Measurements from ENCODE around the gene LCE1B. TPM values are rescaled to one million over a fixed set of nuclear protein-coding genes. Genes with fewer than 3 reads are reported as not detected.

LCE1B gene
- total and polyA plus RNA-seq, 10 of the 15 experiments (the other 5 are each of a cell fraction or from before 2014, with no cell fraction given) = 0.13 to 3.3 (median 0.60) TPM; not detected in 2

GRCh38 chr1:152795686-152796085 is 16.1 kb upstream of the LCE1B start:
- RAD21 ChIA-PET (ENCODE audit: unreplicated experiment) = no interaction called here
- Histone ChIP-seq H3K36me3 (ENCODE audit: control insufficient read depth in 2 of 2, insufficient read depth in 2 of 2, low read length in 1 of 2) (no peaks in the 10 kb centered on the region), H3K79me2 (ENCODE audit: control insufficient read depth, insufficient read depth, low read length) (no peaks in the 10 kb centered on the region), H3K27ac (ENCODE audit: control insufficient read depth, insufficient read depth) (no peak overlapping the region), H3K4me2 (ENCODE audit: control insufficient read depth, insufficient read depth) (no peak overlapping the region), H3K4me1 (ENCODE audit: control insufficient read depth, insufficient read depth, low read length) (no peaks in the 10 kb centered on the region), H3K9ac (ENCODE audit: control insufficient read depth, insufficient read depth, low read length) (no peak overlapping the region), H3K4me3 (no peak overlapping the region), H2AFZ (ENCODE audit: control insufficient read depth, low read depth, low read length) (no peak overlapping the region), H3K9me3 (replicated peaks; ENCODE audit: control insufficient read depth, insufficient read depth, low read length) (no peaks in the 10 kb centered on the region), H3K27me3 (replicated peaks in 1 of 2; ENCODE audit: control insufficient read depth in 2 of 2, insufficient read depth in 2 of 2, low read length in 1 of 2) (no peaks in the 10 kb centered on the region), H4K20me1 (ENCODE audit: control insufficient read depth, insufficient read depth) (no peaks in the 10 kb centered on the region)
- no TSS peak for BruUV-seq (replicated peaks)
- FAIRE-seq (no peak), DNase-seq (ENCODE audit: low read depth, low spot score) (no peak), ATAC-seq (no peak)
- no CpG with 5 or more reads among the region's 4 CpGs for WGBS (ENCODE audit: insufficient coverage, insufficient replicate concordance, low lambda C conversion rate, missing lambda C conversion rate)
- POLR2A ChIA-PET = no interaction called here
- SMC1A ChIA-PET (ENCODE audit: uncharacterized antibody, unreplicated experiment) = no interaction called here
- intact Hi-C loops (cut with micrococcal nuclease; ENCODE audit: unreplicated experiment) (no loop called here), in situ Hi-C loops (cut with MboI) (no loop called here)
- CTCF ChIA-PET = no interaction called here
- TF ChIP-seq NFXL1 (IDR thresholded peaks at IDR 0.05; ENCODE audit: borderline replicate concordance) = no peak
- no peak for TF ChIP-seq TCF7 (IDR thresholded peaks at IDR 0.05; ENCODE audit: borderline replicate concordance)
- no peak for TF ChIP-seq IKZF2 (IDR thresholded peaks at IDR 0.05)
- no peak for TF ChIP-seq BMI1 (IDR thresholded peaks at IDR 0.05; ENCODE audit: borderline replicate concordance)
- no peak for TF ChIP-seq YBX1 (IDR thresholded peaks at IDR 0.05)
- no peak for TF ChIP-seq POLR2AphosphoS5 (IDR thresholded peaks at IDR 0.05; ENCODE audit: low read length)
- no peak for TF ChIP-seq EGR1 (IDR thresholded peaks at IDR 0.05; ENCODE audit: borderline replicate concordance in 1 of 2, low read depth in 2 of 2, low read length in 2 of 2)
- TF ChIP-seq SMC3 (IDR thresholded peaks at IDR 0.05; ENCODE audit: borderline replicate concordance, low read length) = no peak
- TF ChIP-seq WRNIP1 (IDR thresholded peaks at IDR 0.05; ENCODE audit: borderline replicate concordance, low read depth, low read length) = no peak
- no peak for TF ChIP-seq SIN3A (IDR thresholded peaks at IDR 0.05; ENCODE audit: low read depth, low read length)

- intact Hi-C loops (cut with micrococcal nuclease; ENCODE audit: unreplicated experiment) (no loop called here), in situ Hi-C loops (cut with MboI) (no loop called here)
- no peak within 1 kb of the TSS for H3K4me3 ChIP-seq
- H3K36me3 ChIP-seq (ENCODE audit: control insufficient read depth in 2 of 2, insufficient read depth in 2 of 2, low read length in 1 of 2) = no peaks in the 10 kb centered on the region
- H2AFZ ChIP-seq (ENCODE audit: control insufficient read depth, low read depth, low read length) = no peak within 1 kb of the TSS
- no TSS peak for BruUV-seq (replicated peaks)
- RAD21 ChIA-PET (ENCODE audit: unreplicated experiment) = no interaction called here
- H3K9me3 ChIP-seq (replicated peaks; ENCODE audit: control insufficient read depth, insufficient read depth, low read length) = no peaks in the 10 kb centered on the region
- H4K20me1 ChIP-seq (ENCODE audit: control insufficient read depth, insufficient read depth) = no peaks in the 10 kb centered on the region
- H3K4me1 ChIP-seq (ENCODE audit: control insufficient read depth, insufficient read depth, low read length) = no peaks in the 10 kb centered on the region
- POLR2A ChIA-PET = no interaction called here
- no peak within 1 kb of the TSS for H3K9ac ChIP-seq (ENCODE audit: control insufficient read depth, insufficient read depth, low read length)
- H3K79me2 ChIP-seq (ENCODE audit: control insufficient read depth, insufficient read depth, low read length) = no peaks in the 10 kb centered on the region
- no CpG with 5 or more reads among the region's 3 CpGs for WGBS (ENCODE audit: insufficient coverage, insufficient replicate concordance, low lambda C conversion rate, missing lambda C conversion rate)
- H3K4me2 ChIP-seq (ENCODE audit: control insufficient read depth, insufficient read depth) = no peak within 1 kb of the TSS
- H3K27me3 ChIP-seq (replicated peaks in 1 of 2; ENCODE audit: control insufficient read depth in 2 of 2, insufficient read depth in 2 of 2, low read length in 1 of 2) = no peaks in the 10 kb centered on the region
- no peak within 1 kb of the TSS for H3K27ac ChIP-seq (ENCODE audit: control insufficient read depth, insufficient read depth)
- FAIRE-seq (no peak), DNase-seq (ENCODE audit: low read depth, low spot score) (no peak), ATAC-seq (no peak)
- SMC1A ChIA-PET (ENCODE audit: uncharacterized antibody, unreplicated experiment) = no interaction called here
- CTCF ChIA-PET = no interaction called here
- TF ChIP-seq TAF1 (IDR thresholded peaks at IDR 0.05; ENCODE audit: borderline replicate concordance, low read depth, low read length) (no peak), ZNF274 (IDR thresholded peaks at IDR 0.05; ENCODE audit: insufficient read depth, insufficient read length) (no peak), MLLT1 (IDR thresholded peaks at IDR 0.05) (no peak), E2F4 (IDR thresholded peaks at IDR 0.05; ENCODE audit: low read depth, low read length) (no peak), POLR2A (IDR thresholded peaks at IDR 0.05; ENCODE audit: low read depth, low read length) (no peak), JUND (IDR thresholded peaks at IDR 0.05; ENCODE audit: low read depth, low read length) (no peak), POLR2AphosphoS2 (IDR thresholded peaks at IDR 0.05; ENCODE audit: low read depth, low read length) (no peak), KLF5 (IDR thresholded peaks at IDR 0.05; ENCODE audit: partially characterized antibody) (no peak), YY1 (IDR thresholded peaks at IDR 0.05; ENCODE audit: low read depth, low read length) (no peak), MTA2 (IDR thresholded peaks at IDR 0.05; ENCODE audit: low read depth) (no peak)
Measured at GRCh38 chr1:152796421-152796820, 15.3 kb upstream of the LCE1B start, which contains the start of gene LCE1D. TSS of gene LCE1D (plus strand) at chr1:152796721. CDS start at chr1:152797795, 1,074 bp downstream.

Measured in GM12878 (cell line).